KOPT-K1 (cell line): ENCODE measurements around the gene MEP1A.
"Not testable (repeated sequence)": the region's sequence is repeated elsewhere in the genome, so short reads cannot be mapped to it uniquely, and the experiment has no call there.

ENCODE experiments used
- H3K27ac ChIP-seq: fragments of 200-600 bp; sonication (generic); 2 replicates; pipeline ENCODE4 v1.5.1; 2016; ENCODE audit warnings: antibody characterized with exemption, mild to moderate bottlenecking, low read depth, low read length; ENCODE audit not compliant: poor library complexity, severe bottlenecking
- H3K36me3 ChIP-seq: fragments of 200-600 bp; sonication (generic); 2 replicates; pipeline ENCODE4 v1.5.1; 2017; ENCODE audit warnings: antibody characterized with exemption, mild to moderate bottlenecking, low read length, moderate library complexity; ENCODE audit not compliant: insufficient read depth
- H3K9me3 ChIP-seq: fragments of 200-600 bp; sonication (generic); 2 replicates; pipeline ENCODE4 v1.5.1; 2017; ENCODE audit warnings: antibody characterized with exemption, low read length, mild to moderate bottlenecking; ENCODE audit not compliant: insufficient read depth, poor library complexity, severe bottlenecking

MEP1A gene, protein sequence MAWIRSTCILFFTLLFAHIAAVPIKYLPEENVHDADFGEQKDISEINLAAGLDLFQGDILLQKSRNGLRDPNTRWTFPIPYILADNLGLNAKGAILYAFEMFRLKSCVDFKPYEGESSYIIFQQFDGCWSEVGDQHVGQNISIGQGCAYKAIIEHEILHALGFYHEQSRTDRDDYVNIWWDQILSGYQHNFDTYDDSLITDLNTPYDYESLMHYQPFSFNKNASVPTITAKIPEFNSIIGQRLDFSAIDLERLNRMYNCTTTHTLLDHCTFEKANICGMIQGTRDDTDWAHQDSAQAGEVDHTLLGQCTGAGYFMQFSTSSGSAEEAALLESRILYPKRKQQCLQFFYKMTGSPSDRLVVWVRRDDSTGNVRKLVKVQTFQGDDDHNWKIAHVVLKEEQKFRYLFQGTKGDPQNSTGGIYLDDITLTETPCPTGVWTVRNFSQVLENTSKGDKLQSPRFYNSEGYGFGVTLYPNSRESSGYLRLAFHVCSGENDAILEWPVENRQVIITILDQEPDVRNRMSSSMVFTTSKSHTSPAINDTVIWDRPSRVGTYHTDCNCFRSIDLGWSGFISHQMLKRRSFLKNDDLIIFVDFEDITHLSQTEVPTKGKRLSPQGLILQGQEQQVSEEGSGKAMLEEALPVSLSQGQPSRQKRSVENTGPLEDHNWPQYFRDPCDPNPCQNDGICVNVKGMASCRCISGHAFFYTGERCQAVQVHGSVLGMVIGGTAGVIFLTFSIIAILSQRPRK

DNA sequence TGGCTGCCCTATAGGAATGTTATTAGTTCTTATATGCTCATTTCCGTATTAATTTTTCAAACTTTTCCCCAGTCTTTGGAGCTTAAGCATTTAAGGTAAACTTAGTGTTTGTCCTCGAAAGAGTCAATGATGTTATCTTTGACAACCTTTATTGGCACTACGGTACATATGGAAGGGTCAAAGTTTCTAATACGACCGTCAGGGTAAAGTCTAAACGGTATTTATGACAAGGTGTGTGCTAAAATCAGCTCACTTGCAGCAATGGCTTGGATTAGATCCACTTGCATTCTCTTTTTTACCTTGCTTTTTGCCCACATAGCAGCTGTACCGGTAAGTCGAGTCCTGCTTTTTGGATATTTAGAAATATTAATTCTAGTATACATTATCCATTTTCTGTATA is at the start of gene MEP1A:
Gene MEP1A (plus strand): TSS at position 252 of the 400 bp plus-strand sequence. CDS start 10 bp downstream, at position 262.
- Histone ChIP-seq H3K9me3 (no peaks in the 10 kb centered on the region), H3K36me3 (no peaks in the 10 kb centered on the region), H3K27ac (no peak within 1 kb of the TSS)

DNA sequence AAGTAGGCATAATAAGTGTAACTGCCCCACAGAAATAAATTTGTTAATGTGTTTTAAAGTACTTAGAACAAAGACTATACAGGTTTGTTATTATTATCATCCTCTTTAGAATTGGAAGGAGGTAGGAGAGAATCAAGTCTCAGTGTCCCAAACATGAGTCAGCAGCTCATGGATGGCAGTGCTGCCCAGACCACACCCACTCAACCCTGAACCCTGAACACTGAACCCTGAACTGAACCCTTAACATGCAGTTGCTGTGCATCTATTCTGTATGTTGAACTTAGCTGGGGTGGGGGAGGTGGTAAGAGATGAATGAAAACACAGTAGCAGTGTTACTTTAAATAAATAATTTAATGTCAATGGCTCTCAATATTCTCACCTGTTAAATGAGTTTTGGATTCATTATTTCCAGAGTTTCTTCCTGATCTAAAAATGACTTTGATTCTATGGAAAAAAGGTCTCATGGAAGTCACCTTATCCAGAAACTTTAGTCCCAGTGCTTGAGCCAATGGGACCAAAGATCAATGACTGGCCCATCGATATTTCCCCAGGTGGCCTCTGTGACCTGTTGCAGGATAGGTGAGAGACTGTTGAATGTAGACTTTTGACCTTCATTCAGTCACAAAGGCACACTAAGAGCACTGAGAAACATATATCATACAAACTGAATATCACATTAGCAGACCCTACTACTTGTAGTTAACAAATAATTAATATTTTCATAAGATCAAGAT is 49.6 kb upstream of the MEP1A start:
- no peaks in the 10 kb centered on the region for H3K9me3 ChIP-seq
- H3K36me3 ChIP-seq: no peaks in the 10 kb centered on the region
- no peak overlapping the region for H3K27ac ChIP-seq

GRCh38 chr6:46744159-46744725 is 48.9 kb upstream of the MEP1A start:
- not testable (repeated sequence) for H3K36me3 ChIP-seq, H3K9me3 ChIP-seq, H3K27ac ChIP-seq

- Histone ChIP-seq H3K9me3 (no peaks in the 10 kb centered on the region), H3K36me3 (no peaks in the 10 kb centered on the region), H3K27ac (no peak overlapping the region)
These were observed 47.2 kb upstream of the MEP1A start for GRCh38 chr6:46745973-46746372.

GRCh38 chr6:46746696-46747095 is 46.5 kb upstream of the MEP1A start, which contains the start of gene ANKRD66:
Gene ANKRD66, plus strand, starts transcription at chr6:46746933. Its CDS starts 5,016 bp downstream, at chr6:46751949.
- H3K9me3 ChIP-seq: no peaks in the 10 kb centered on the region
- no peaks in the 10 kb centered on the region for H3K36me3 ChIP-seq

GRCh38 chr6:46748940-46749503 is 44.2 kb upstream of the MEP1A start:
- H3K9me3 ChIP-seq: no peaks in the 10 kb centered on the region
- no peak overlapping the region for H3K27ac ChIP-seq
- H3K36me3 ChIP-seq: no peaks in the 10 kb centered on the region

More at GRCh38 chr6:46746696-46747095, 46.5 kb upstream of the MEP1A start, which contains the start of gene ANKRD66:
- H3K27ac ChIP-seq: no peak within 1 kb of the TSS

- Histone ChIP-seq H3K27ac (no peak overlapping the region), H3K36me3 (no peaks in the 10 kb centered on the region), H3K9me3 (no peaks in the 10 kb centered on the region)
These were observed 43.5 kb upstream of the MEP1A start for GRCh38 chr6:46749731-46750130.

DNA sequence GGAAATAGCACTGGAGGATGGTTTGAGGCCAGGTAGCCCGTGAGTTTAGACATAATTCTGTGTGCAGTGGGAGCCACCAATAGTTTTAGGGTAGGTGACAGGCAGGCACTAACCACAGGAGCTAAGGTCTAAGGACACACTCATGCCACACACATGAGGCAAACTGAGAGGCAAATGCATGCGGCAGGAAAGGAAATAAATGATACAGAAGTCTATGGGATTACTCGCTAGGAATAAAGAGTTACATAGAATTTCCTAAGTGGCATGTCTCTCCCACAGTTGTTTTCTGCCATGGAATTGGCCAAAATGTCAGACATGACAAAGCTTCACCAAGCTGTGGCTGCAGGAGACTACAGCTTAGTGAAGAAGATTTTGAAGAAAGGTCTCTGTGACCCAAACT is 41.5 kb upstream of the MEP1A start:
- Histone ChIP-seq H3K36me3 (no peaks in the 10 kb centered on the region), H3K9me3 (no peaks in the 10 kb centered on the region)

DNA sequence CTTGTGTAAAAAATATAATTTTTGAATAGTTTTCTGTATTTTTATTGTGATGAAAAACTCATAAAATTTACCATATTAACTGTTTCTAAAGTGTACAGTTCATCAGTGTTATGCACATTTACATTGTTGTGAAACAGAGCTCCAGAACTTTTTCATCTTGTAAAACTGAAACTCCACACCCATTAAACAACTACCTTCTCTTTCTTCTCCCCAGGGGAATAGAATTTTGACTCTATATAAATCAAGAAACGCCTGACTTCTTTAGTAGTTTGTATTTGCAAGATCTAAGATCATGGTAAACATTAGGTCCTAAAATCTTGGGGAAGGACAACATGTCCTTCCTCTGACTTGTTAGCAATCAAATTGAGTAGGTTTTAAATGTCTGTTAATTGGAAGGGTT is 37.3 kb upstream of the MEP1A start:
- Histone ChIP-seq H3K9me3 (no peaks in the 10 kb centered on the region), H3K27ac (no peak overlapping the region), H3K36me3 (no peaks in the 10 kb centered on the region)

More for the DNA sequence above, 41.5 kb upstream of the MEP1A start:
- H3K27ac ChIP-seq: no peak overlapping the region

GRCh38 chr6:46756469-46757213 is 36.5 kb upstream of the MEP1A start:
- Histone ChIP-seq H3K36me3 (no peaks in the 10 kb centered on the region), H3K9me3 (no peaks in the 10 kb centered on the region), H3K27ac (no peak overlapping the region)

GRCh38 chr6:46757214-46757596 is 36.0 kb upstream of the MEP1A start:
- Histone ChIP-seq H3K36me3 (no peaks in the 10 kb centered on the region), H3K9me3 (no peaks in the 10 kb centered on the region), H3K27ac (no peak overlapping the region)

GRCh38 chr6:46758960-46759753 is 34.0 kb upstream of the MEP1A start:
- Histone ChIP-seq H3K36me3 (no peaks in the 10 kb centered on the region), H3K27ac (no peak overlapping the region), H3K9me3 (no peaks in the 10 kb centered on the region)

DNA sequence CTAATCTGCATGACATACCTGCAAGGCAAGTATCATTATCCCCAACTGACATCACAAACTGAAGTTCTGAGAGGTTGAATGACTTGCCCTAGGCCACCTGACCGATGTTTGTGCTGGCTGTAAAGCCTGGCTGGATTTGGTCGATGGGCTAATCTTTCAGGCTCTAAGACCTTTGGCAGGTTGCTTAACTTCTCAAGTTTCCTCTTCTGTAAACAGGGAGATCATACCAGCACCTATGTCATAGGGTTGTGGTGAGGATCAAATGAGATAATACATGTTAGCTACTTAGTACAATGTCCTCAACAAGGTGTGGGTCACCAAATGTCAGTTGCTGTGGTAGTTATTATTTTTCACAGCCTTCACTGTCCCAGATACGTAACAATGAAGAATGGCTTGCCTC is 32.3 kb upstream of the MEP1A start:
- Histone ChIP-seq H3K36me3 (no peaks in the 10 kb centered on the region), H3K27ac (no peak overlapping the region), H3K9me3 (no peaks in the 10 kb centered on the region)
